HG03469 (cell line): Measurements from ENCODE around the gene AMFR.

Experiments used
- ATAC-seq: cut with Tn5 transposase; IDR thresholded peaks from one replicate; pipeline ENCODE4 v1.9.1; 2021; ENCODE audit warnings: mild to moderate bottlenecking, moderate library complexity, moderate number of reproducible peaks; ENCODE audit not compliant: unreplicated experiment

AMFR gene

GRCh38 chr16:56315955-56316354, 109.4 kb downstream of the AMFR start:
- ATAC-seq: no peak

GRCh38 chr16:56314244-56314850, 111.0 kb downstream of the AMFR start:
- ATAC-seq: no peak

- no peak for ATAC-seq
These were observed 112.8 kb downstream of the AMFR start for GRCh38 chr16:56312556-56312955.

- ATAC-seq: no peak
These were observed 113.4 kb downstream of the AMFR start for GRCh38 chr16:56312028-56312300.
